GM23248 (cell line): Measurements from ENCODE around the gene EML6.

Experiments used
- EZH2 ChIP-seq: fragments of 200-600 bp; sonication (generic); IDR thresholded peaks from 2 replicates; pipeline ENCODE4 v1.6.1; 2018; ENCODE audit warnings: antibody characterized with exemption, mild to moderate bottlenecking; ENCODE audit not compliant: insufficient read depth, poor library complexity, severe bottlenecking
- EZH2phosphoT487 ChIP-seq: fragments of 200-600 bp; sonication (generic); IDR thresholded peaks from 2 replicates; pipeline ENCODE4 v1.6.1; 2018; ENCODE audit warnings: antibody characterized with exemption, moderate library complexity, mild to moderate bottlenecking, low read depth; ENCODE audit not compliant: insufficient read depth

- no peak for TF ChIP-seq EZH2
- no peak for TF ChIP-seq EZH2phosphoT487
Measured at GRCh38 chr2:54887850-54888545, 164.5 kb downstream of the EML6 start.
